H1 (cell line): ENCODE measurements around the gene ATP2A3. TPM values are rescaled to one million over a fixed set of nuclear protein-coding genes. Genes with fewer than 3 reads are reported as not detected.

Experiments
- CHD7 ChIP-seq: fragments of 300-600 bp; sonication (generic); IDR thresholded peaks from 2 replicates; pipeline ENCODE4 v1.7.1; 2012; ENCODE audit warnings: low read length, moderate library complexity, mild to moderate bottlenecking, inconsistent platforms; ENCODE audit not compliant: insufficient replicate concordance
- EP300 ChIP-seq, 2 experiments: IDR thresholded peaks; 1 replicate in 1 of 2; 2 replicates in 1 of 2; pipeline ENCODE4 v1.6.1; 2011 to 2012; ENCODE audit warnings: low read depth in 2 of 2, low read length in 2 of 2, mild to moderate bottlenecking in 2 of 2, borderline replicate concordance in 1 of 2, inconsistent platforms in 1 of 2, moderate library complexity in 1 of 2
- JUN ChIP-seq: IDR thresholded peaks from 2 replicates; pipeline ENCODE4 v1.6.1; 2011; ENCODE audit warnings: low read depth, mild to moderate bottlenecking, improper control_type of control experiment, low read length
- MAX ChIP-seq: IDR thresholded peaks from 2 replicates; pipeline ENCODE4 v1.6.1; 2012; ENCODE audit warnings: inconsistent platforms
- TEAD4 ChIP-seq: IDR thresholded peaks from 2 replicates; pipeline ENCODE4 v1.6.1; 2012; ENCODE audit warnings: low read depth, low read length, inconsistent platforms, mixed read lengths
- polyA plus RNA-seq, 7 experiments: library from polyadenylated mRNA; depleted of rRNA in 3 of 7; stranded (reverse) in 5 of 7; unstranded in 2 of 7; fragments of >200 nt in 5 of 7; fragments of 200-250 nt in 2 of 7; gene quantifications; 1 replicate in 5 of 7; 2 replicates in 1 of 7; 4 replicates in 1 of 7; pipeline versions ENCODE4 v1.2.1 to v1.2.3, GENCODE V29; 2011 to 2013; ENCODE audit warnings: missing spikeins in 2 of 7, mixed read lengths in 2 of 7
- total RNA-seq: library from RNA; stranded (reverse); fragmentation: NEBNext Ultra II Directional; extraction: Animal tissue kit (Norgen Biotek cat#: 25700); gene quantifications from 2 replicates; pipeline ENCODE4 v1.2.1, GENCODE V29; 2021
- TF ChIP-seq, protein P1 (sequence below), 3 experiments: IDR thresholded peaks; 1 replicate in 2 of 3; 2 replicates in 1 of 3; pipeline versions ENCODE4 v1.5.1 to v1.6.1; 2011; ENCODE audit warnings: low read length in 3 of 3, mild to moderate bottlenecking in 3 of 3, inconsistent platforms in 2 of 3, low read depth in 1 of 3, moderate library complexity in 1 of 3; ENCODE audit not compliant: insufficient read depth in 1 of 3; ENCODE audit errors: control extremely low read depth in 1 of 3

ATP2A3 gene
- total and polyA plus RNA-seq, 2 of the 8 experiments (the other 6 are each of a cell fraction or from before 2014, with no cell fraction given): 18.4 to 32.5 TPM

- no peak for TF ChIP-seq CHD7
- TF ChIP-seq, protein P1, sequence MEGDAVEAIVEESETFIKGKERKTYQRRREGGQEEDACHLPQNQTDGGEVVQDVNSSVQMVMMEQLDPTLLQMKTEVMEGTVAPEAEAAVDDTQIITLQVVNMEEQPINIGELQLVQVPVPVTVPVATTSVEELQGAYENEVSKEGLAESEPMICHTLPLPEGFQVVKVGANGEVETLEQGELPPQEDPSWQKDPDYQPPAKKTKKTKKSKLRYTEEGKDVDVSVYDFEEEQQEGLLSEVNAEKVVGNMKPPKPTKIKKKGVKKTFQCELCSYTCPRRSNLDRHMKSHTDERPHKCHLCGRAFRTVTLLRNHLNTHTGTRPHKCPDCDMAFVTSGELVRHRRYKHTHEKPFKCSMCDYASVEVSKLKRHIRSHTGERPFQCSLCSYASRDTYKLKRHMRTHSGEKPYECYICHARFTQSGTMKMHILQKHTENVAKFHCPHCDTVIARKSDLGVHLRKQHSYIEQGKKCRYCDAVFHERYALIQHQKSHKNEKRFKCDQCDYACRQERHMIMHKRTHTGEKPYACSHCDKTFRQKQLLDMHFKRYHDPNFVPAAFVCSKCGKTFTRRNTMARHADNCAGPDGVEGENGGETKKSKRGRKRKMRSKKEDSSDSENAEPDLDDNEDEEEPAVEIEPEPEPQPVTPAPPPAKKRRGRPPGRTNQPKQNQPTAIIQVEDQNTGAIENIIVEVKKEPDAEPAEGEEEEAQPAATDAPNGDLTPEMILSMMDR (IDR thresholded peaks at IDR 0.05; ENCODE audit: control extremely low read depth in 1 of 3, insufficient read depth in 1 of 3, low read depth in 1 of 3, low read length in 3 of 3): no peak
- no peak for TF ChIP-seq EP300 (IDR thresholded peaks at IDR 0.05; ENCODE audit: borderline replicate concordance in 1 of 2, low read depth in 2 of 2, low read length in 2 of 2)
- no peak for TF ChIP-seq JUN
- TF ChIP-seq TEAD4: no peak
- TF ChIP-seq MAX: no peak
- TF ChIP-seq, all 59 proteins: peak for 0
These were observed 22.7 kb upstream of the ATP2A3 start (continued) for GRCh38 chr17:3986939-3987335.
